ENCODE results near the gene GGA1.

DNA sequence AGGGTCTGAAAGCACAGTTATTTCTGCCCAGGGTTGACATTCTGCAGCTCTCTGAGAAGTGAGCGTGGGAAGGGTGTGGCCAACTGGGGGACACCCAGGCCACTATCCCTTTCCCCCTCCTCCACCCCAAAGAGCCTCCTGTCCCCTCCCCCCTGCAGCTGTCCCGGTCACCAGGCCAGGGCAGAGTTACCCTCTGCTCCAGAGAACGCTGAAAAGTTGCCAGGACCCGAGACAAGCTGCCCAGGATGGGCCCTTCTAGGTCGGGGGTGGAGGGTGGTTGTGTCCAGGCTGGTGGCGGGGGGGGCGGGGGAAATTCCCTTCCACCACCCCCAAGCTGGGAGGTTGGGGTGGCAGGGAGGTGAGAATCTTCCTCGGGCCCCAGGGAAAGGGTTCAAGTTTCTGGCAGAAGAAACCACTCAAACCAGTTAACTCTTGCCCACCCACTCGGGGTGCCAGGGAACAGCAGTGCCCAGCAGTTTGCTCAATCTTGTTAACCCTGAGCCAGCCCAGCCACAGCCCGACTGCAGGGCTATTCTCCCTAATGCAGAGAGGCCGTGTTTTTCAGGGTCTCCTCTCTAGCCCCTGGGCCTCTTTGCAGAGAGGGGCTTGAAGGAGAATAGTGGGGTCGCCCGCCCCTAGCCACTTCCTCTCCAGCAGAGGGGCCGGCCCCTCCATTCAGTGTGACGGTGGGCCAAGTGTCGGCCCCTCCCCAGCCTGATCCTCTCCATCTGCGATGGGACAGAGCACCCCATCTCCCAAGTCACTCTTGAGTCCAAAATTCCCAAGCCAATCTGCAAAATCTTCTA is 67.5 kb downstream of the GGA1 start:
- TF ChIP-seq CTCF (IDR thresholded peaks at IDR 0.05) = no peak
- TF ChIP-seq, protein P1, sequence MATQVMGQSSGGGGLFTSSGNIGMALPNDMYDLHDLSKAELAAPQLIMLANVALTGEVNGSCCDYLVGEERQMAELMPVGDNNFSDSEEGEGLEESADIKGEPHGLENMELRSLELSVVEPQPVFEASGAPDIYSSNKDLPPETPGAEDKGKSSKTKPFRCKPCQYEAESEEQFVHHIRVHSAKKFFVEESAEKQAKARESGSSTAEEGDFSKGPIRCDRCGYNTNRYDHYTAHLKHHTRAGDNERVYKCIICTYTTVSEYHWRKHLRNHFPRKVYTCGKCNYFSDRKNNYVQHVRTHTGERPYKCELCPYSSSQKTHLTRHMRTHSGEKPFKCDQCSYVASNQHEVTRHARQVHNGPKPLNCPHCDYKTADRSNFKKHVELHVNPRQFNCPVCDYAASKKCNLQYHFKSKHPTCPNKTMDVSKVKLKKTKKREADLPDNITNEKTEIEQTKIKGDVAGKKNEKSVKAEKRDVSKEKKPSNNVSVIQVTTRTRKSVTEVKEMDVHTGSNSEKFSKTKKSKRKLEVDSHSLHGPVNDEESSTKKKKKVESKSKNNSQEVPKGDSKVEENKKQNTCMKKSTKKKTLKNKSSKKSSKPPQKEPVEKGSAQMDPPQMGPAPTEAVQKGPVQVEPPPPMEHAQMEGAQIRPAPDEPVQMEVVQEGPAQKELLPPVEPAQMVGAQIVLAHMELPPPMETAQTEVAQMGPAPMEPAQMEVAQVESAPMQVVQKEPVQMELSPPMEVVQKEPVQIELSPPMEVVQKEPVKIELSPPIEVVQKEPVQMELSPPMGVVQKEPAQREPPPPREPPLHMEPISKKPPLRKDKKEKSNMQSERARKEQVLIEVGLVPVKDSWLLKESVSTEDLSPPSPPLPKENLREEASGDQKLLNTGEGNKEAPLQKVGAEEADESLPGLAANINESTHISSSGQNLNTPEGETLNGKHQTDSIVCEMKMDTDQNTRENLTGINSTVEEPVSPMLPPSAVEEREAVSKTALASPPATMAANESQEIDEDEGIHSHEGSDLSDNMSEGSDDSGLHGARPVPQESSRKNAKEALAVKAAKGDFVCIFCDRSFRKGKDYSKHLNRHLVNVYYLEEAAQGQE (IDR thresholded peaks at IDR 0.05; ENCODE audit: low read depth, low read length) = no peak
